ENCODE data around the gene GLIS1. TPM values are rescaled to one million over a fixed set of nuclear protein-coding genes. Genes with fewer than 3 reads are reported as not detected.

The GLIS1 gene
- total RNA-seq, 1 experiment from 2014 or later, result 0.28 TPM

DNA sequence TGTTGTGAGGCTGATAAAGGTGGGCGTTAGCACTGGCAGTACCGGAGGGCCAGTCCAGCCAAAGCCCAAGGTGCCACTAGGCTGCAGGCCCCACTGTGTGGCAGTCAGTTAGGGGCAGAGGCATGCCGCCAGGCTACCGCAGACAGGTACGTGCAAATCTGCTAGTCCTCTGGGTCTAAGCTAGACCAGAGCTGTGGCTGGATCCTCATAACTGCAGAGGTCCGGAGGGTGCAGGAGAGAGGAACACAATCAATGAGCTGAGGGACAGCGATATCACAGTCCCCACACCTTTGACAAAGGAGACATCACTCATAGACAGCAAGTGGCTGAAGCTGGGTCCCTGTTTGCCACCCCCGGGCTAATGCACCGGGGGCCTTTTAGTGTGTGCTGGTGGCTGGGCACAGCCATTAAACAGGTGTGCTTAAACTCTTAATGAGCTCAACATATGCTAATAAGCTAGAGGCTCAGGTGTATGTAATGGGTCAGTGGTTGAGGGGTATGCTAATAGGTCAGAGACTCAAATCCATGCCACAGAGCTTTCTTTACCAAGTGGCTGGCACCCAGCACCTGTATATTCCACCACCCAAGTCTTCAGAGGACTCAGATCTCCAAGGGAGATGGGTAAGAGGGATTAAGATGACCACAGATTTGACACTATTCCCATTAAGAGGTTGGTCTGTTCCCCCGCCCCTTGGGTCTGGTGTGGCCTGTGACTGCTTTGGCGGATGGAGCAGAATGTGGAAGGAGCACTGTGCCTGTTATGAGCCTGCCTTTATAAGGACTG is 82.0 kb downstream of the GLIS1 start:
- no peak overlapping the region for H3K27ac ChIP-seq (ENCODE audit: insufficient read length, low read depth, low read length)
- no peak overlapping the region for H2BK12ac ChIP-seq (ENCODE audit: insufficient read length, low read depth, low read length)
- no peaks in the 10 kb centered on the region for H3K9me3 Mint-ChIP-seq
- no peaks in the 10 kb centered on the region; a peak in 1 of 7 replicates for H3K36me3 Mint-ChIP-seq (ENCODE audit: insufficient read depth in 1 of 3, low read depth in 3 of 3)
- no peak overlapping the region for H3K4me2 ChIP-seq (ENCODE audit: insufficient read depth, insufficient read length, low read length)
- WGBS (ENCODE audit: extremely low coverage, insufficient read length, low lambda C conversion rate), result no CpG with 5 or more reads among the region's 11 CpGs
- no peak overlapping the region for H4K5ac ChIP-seq (ENCODE audit: insufficient read length, low read depth, low read length)
- no peaks in the 10 kb centered on the region; the same call in 1 of the 2 replicates for H3K4me1 ChIP-seq (ENCODE audit: insufficient read depth, low read length)
- H3K27me3 Mint-ChIP-seq (ENCODE audit: low read depth), result peaks cover 23% of the 10 kb centered on the region
- H3K9me3 ChIP-seq (ENCODE audit: control insufficient read depth, low read depth, low read length), result no peaks in the 10 kb centered on the region
- H3K14ac ChIP-seq (ENCODE audit: insufficient read depth, low read length), result no peak overlapping the region; the same call in 1 of the 2 replicates
- no peak overlapping the region for H2AFZ ChIP-seq (ENCODE audit: low read length)
- H4K8ac ChIP-seq (replicated peaks; ENCODE audit: insufficient read length, low read depth, low read length), result no peak overlapping the region
- TF ChIP-seq, protein P1, sequence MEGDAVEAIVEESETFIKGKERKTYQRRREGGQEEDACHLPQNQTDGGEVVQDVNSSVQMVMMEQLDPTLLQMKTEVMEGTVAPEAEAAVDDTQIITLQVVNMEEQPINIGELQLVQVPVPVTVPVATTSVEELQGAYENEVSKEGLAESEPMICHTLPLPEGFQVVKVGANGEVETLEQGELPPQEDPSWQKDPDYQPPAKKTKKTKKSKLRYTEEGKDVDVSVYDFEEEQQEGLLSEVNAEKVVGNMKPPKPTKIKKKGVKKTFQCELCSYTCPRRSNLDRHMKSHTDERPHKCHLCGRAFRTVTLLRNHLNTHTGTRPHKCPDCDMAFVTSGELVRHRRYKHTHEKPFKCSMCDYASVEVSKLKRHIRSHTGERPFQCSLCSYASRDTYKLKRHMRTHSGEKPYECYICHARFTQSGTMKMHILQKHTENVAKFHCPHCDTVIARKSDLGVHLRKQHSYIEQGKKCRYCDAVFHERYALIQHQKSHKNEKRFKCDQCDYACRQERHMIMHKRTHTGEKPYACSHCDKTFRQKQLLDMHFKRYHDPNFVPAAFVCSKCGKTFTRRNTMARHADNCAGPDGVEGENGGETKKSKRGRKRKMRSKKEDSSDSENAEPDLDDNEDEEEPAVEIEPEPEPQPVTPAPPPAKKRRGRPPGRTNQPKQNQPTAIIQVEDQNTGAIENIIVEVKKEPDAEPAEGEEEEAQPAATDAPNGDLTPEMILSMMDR (conservative IDR thresholded peaks at IDR 0.05), result no peak
- DNase-seq, result no peak
- no peaks in the 10 kb centered on the region for H3K79me2 ChIP-seq (ENCODE audit: insufficient read depth, low read length)
- no peak overlapping the region for H3K56ac ChIP-seq (ENCODE audit: insufficient read length, low read depth, low read length)
- peaks cover 11 to 20% of the 10 kb centered on the region in 2 experiments for H3K4me1 Mint-ChIP-seq
- H3K27ac Mint-ChIP-seq, result no peak overlapping the region
- no peak overlapping the region for H3K18ac ChIP-seq (ENCODE audit: insufficient read length, low read depth, low read length)
- no peak overlapping the region for H2BK5ac ChIP-seq (ENCODE audit: insufficient read length, low read length)
- H3K23me2 ChIP-seq (ENCODE audit: insufficient read length, low read depth, low read length, poor library complexity, severe bottlenecking), result no peaks in the 10 kb centered on the region
- no peak overlapping the region for H3K9ac ChIP-seq (ENCODE audit: extremely low read depth, insufficient read length, low read length)
- H2BK15ac ChIP-seq (ENCODE audit: low read depth, low read length), result no peak overlapping the region
- H3K23ac ChIP-seq (ENCODE audit: insufficient read length, low read depth, low read length), result no peak overlapping the region
- H4K20me1 ChIP-seq (ENCODE audit: control insufficient read depth, insufficient read depth, insufficient read length), result no peaks in the 10 kb centered on the region
- H2AK5ac ChIP-seq (ENCODE audit: insufficient read length, low read length), result no peak overlapping the region
- no peaks in the 10 kb centered on the region for H3K79me1 ChIP-seq (ENCODE audit: insufficient read depth, low read depth, low read length, poor library complexity, severe bottlenecking)
- no peaks in the 10 kb centered on the region for H3K27me3 ChIP-seq (ENCODE audit: insufficient read depth, low read length)
- no peak overlapping the region for H3K4ac ChIP-seq (ENCODE audit: low read depth, low read length)
- H2BK120ac ChIP-seq (ENCODE audit: low read depth, low read length, poor library complexity, severe bottlenecking), result no peak overlapping the region
- no peak overlapping the region for H4K91ac ChIP-seq (ENCODE audit: insufficient read length, low read depth, low read length)
- no peak overlapping the region for H3K4me3 Mint-ChIP-seq
- no peak overlapping the region for H2BK20ac ChIP-seq (ENCODE audit: low read depth, low read length, poor library complexity, severe bottlenecking)
- no peak overlapping the region for H3T11ph ChIP-seq (ENCODE audit: low read length)
